Tibial artery (tissue), 4 donors: ENCODE data around the gene MTHFD1L.

Source experiments
- DNase-seq, 2 donors: peaks; one replicate each; pipeline ENCODE4 v3.0.0-alpha.2; 2019
- H3K27ac ChIP-seq, 2 donors: fragments of 200-600 bp; sonication (generic) in 1 of 2; 1 replicate in 1 of 2; 2 replicates in 1 of 2; pipeline ENCODE4 v1.5.1; 2018 to 2019; ENCODE audit warnings: mild to moderate bottlenecking in 1 of 2
- H3K27me3 ChIP-seq, 2 donors: fragments of 200-600 bp; sonication (generic) in 1 of 2; one replicate each; pipeline versions ENCODE4 v1.5.1 to v1.6.0; 2016 to 2019
- H3K36me3 ChIP-seq, 3 donors: fragments of 200-600 bp; sonication (generic) in 2 of 3; one replicate each; pipeline ENCODE4 v1.5.1; 2016 to 2019; ENCODE audit warnings: mild to moderate bottlenecking in 2 of 3
- H3K4me1 ChIP-seq, 4 donors: fragments of 200-600 bp; sonication (generic) in 2 of 4; 1 replicate in 3 of 4; 2 replicates in 1 of 4; pipeline ENCODE4 v1.5.1; 2016 to 2019
- H3K4me3 ChIP-seq, 2 donors: fragments of 200-600 bp; sonication (generic) in 1 of 2; 1 replicate in 1 of 2; 2 replicates in 1 of 2; pipeline ENCODE4 v1.5.1; 2018 to 2019; ENCODE audit warnings: mild to moderate bottlenecking in 2 of 2
- H3K9me3 ChIP-seq, 3 donors: fragments of 200-600 bp; sonication (generic) in 1 of 3; one replicate each; pipeline ENCODE4 v1.5.1; 2016 to 2019
- CTCF ChIP-seq, 2 experiments: fragments of 200-600 bp in 1 of 2; fragments of 450-650 bp in 1 of 2; IDR thresholded peaks; one replicate each; pipeline ENCODE4 v1.5.1; 2017 to 2019; ENCODE audit warnings: antibody characterized with exemption in 2 of 2, mild to moderate bottlenecking in 1 of 2, moderate library complexity in 1 of 2
- intact Hi-C: fragments of 100-400 bp; cut with DNase I; formaldehyde crosslinking; loops from one replicate; pipeline ENCODE4 v1.15.0; 2023; ENCODE audit warnings: low total_unique reads

Gene MTHFD1L

GRCh38 chr6:151052021-151052646, 186.6 kb downstream of the MTHFD1L start:
- no peak overlapping the region for H3K4me3 ChIP-seq
- H3K27me3 ChIP-seq, result no peaks in the 10 kb centered on the region
- no peak for DNase-seq
- H3K9me3 ChIP-seq, result no peaks in the 10 kb centered on the region
- peaks cover 0 to 33% (median 6%) of the 10 kb centered on the region in 4 donors for H3K4me1 ChIP-seq
- intact Hi-C loops, result no loop called here
- TF ChIP-seq CTCF (IDR thresholded peaks at IDR 0.05), result no peak
- no peak overlapping the region for H3K27ac ChIP-seq
- H3K36me3 ChIP-seq, result no peaks in the 10 kb centered on the region

GRCh38 chr6:151054306-151054705, 188.8 kb downstream of the MTHFD1L start:
- H3K4me3 ChIP-seq, result no peak overlapping the region
- H3K9me3 ChIP-seq, result no peaks in the 10 kb centered on the region
- no peak for TF ChIP-seq CTCF (IDR thresholded peaks at IDR 0.05)
- H3K27me3 ChIP-seq, result no peaks in the 10 kb centered on the region
- intact Hi-C loops, result no loop called here
- peak overlapping the region in 1 of 2 donors; percentile 21 for H3K27ac ChIP-seq
- DNase-seq, result no peak
- no peaks in the 10 kb centered on the region for H3K36me3 ChIP-seq
- H3K4me1 ChIP-seq, result peaks cover 0 to 46% (median 11%) of the 10 kb centered on the region in 4 donors

- Histone ChIP-seq H3K4me3 (no peak overlapping the region), H3K27ac (peak overlapping the region in 1 of 2 donors; percentile 25), H3K4me1 (peaks cover 0 to 46% (median 11%) of the 10 kb centered on the region in 4 donors), H3K36me3 (no peaks in the 10 kb centered on the region), H3K9me3 (no peaks in the 10 kb centered on the region), H3K27me3 (no peaks in the 10 kb centered on the region)
- DNase-seq, result no peak
- intact Hi-C loops, result no loop called here
- no peak for TF ChIP-seq CTCF (IDR thresholded peaks at IDR 0.05)
Observed at GRCh38 chr6:151056230-151056907, 190.9 kb downstream of the MTHFD1L start.

- H3K27me3 ChIP-seq, result no peaks in the 10 kb centered on the region
- DNase-seq, result no peak
- H3K36me3 ChIP-seq, result no peaks in the 10 kb centered on the region
- TF ChIP-seq CTCF (IDR thresholded peaks at IDR 0.05), result no peak
- no peaks in the 10 kb centered on the region for H3K9me3 ChIP-seq
- H3K27ac ChIP-seq, result peak overlapping the region in 1 of 2 donors; percentile 25
- intact Hi-C loops, result no loop called here
- peaks cover 0 to 42% (median 11%) of the 10 kb centered on the region in 4 donors for H3K4me1 ChIP-seq
- no peak overlapping the region for H3K4me3 ChIP-seq
Observed at GRCh38 chr6:151057061-151057460, 191.6 kb downstream of the MTHFD1L start.

GRCh38 chr6:151058021-151058733, 192.7 kb downstream of the MTHFD1L start:
- TF ChIP-seq CTCF (IDR thresholded peaks at IDR 0.05), result no peak
- Histone ChIP-seq H3K27me3 (no peaks in the 10 kb centered on the region), H3K4me1 (peaks cover 0 to 42% (median 14%) of the 10 kb centered on the region in 4 donors)

More at GRCh38 chr6:151058021-151058733, 192.7 kb downstream of the MTHFD1L start:
- no peaks in the 10 kb centered on the region for H3K9me3 ChIP-seq
- no peaks in the 10 kb centered on the region for H3K36me3 ChIP-seq
- peak overlapping the region; percentile 24 to 25 for H3K27ac ChIP-seq
- H3K4me3 ChIP-seq, result no peak overlapping the region
- intact Hi-C loops, result no loop called here
- peak in 1 of 2 donors; percentile 33 for DNase-seq
